ENCODE data around the gene FSTL4. TPM values are rescaled to one million over a fixed set of nuclear protein-coding genes. Genes with fewer than 3 reads are reported as not detected.

The FSTL4 gene
- total RNA-seq, 1 donor from 2014 or later, result 0.07 TPM

DNA sequence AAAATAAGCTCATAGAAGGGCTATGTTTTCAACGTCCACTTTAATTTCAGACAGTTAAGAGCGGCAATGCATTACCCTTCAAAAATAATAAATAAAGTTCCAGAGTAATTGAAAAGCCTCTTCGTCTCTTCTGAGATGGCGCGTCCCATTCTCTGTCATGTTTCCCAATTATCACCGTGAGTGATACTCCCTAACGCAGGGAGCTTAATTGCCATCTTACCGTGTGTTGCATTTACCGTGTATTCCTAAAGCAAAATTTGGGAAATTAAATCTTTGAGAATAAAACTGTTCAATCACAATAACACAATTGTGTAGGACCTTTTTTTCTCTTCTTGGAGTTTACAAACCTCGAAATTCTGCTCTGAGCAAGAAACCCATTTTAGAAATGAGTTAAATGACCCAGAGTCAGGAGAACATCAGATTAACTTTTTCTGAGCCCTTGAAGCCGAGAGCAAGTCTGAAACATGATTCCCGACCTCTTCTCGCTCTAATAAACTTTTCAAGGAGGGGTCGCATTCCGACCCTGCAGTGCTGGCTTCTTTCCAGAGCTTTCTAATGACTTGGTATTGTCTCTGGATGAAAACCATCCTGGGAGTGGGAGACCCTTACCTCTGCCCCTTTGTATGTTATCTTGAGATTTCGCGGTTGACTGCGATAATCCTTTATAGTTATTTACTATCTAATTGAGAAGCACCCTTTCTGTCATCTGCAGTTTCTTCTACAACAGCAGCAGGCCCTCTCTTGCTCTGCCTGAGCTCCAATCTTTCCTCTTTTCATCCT, 251.5 kb downstream of the FSTL4 start:
- H3K4me3 Mint-ChIP-seq (ENCODE audit: unreplicated experiment), result no peak overlapping the region
- H3K4me1 Mint-ChIP-seq (ENCODE audit: low read depth), result no peaks in the 10 kb centered on the region
- H3K36me3 Mint-ChIP-seq (ENCODE audit: low read depth), result no peaks in the 10 kb centered on the region
- peaks cover 34% of the 10 kb centered on the region for H3K27me3 Mint-ChIP-seq (ENCODE audit: low read depth)
- no peak overlapping the region for H3K27ac Mint-ChIP-seq (ENCODE audit: unreplicated experiment)
- H3K9me3 Mint-ChIP-seq (ENCODE audit: low read depth), result no peaks in the 10 kb centered on the region
- DNase-seq (ENCODE audit: low spot score), result no peak
- TF ChIP-seq, protein P1, sequence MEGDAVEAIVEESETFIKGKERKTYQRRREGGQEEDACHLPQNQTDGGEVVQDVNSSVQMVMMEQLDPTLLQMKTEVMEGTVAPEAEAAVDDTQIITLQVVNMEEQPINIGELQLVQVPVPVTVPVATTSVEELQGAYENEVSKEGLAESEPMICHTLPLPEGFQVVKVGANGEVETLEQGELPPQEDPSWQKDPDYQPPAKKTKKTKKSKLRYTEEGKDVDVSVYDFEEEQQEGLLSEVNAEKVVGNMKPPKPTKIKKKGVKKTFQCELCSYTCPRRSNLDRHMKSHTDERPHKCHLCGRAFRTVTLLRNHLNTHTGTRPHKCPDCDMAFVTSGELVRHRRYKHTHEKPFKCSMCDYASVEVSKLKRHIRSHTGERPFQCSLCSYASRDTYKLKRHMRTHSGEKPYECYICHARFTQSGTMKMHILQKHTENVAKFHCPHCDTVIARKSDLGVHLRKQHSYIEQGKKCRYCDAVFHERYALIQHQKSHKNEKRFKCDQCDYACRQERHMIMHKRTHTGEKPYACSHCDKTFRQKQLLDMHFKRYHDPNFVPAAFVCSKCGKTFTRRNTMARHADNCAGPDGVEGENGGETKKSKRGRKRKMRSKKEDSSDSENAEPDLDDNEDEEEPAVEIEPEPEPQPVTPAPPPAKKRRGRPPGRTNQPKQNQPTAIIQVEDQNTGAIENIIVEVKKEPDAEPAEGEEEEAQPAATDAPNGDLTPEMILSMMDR (IDR thresholded peaks at IDR 0.05), result no peak

DNA sequence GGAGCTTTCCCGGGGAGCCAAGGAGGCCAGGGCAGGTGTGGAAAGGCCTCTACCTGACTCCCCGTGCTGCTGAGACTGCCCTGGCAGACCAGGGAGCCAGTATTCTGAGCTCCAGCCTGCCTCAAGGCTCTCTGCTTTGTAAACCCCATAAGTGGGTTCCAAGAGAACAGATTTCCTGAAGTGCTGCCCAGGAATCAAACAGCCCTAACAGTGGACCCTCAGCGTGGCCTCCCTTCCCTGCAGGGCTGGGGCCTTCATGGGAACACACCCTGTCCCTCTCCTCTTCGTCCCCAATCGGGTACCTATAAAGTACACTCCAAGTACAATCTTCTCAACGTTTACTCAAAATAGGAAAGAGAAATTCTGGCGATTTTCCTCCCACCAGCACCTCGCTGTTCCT, 252.5 kb downstream of the FSTL4 start:
- H3K27ac Mint-ChIP-seq (ENCODE audit: unreplicated experiment), result no peak overlapping the region

DNA sequence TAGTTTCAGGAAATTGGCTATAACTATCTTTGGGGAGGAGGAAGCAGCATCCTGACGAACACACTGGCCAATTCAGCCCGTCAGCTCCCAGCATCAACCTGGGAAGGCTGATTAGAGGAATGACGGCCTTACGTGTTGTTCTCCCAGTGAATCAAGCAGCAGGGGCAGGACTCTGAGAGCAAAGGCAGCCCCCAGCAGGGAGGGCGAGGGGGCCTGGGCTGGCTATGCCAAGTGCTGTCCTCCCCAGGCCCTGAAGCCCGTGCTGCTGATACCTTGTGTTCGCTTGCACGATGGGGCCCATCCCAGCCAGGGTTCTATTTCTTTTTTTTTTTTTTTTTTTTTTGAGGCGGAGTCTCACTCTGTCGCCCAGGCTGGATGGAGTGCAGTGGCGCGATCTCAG, 254.1 kb downstream of the FSTL4 start:
- Mint-ChIP-seq H3K9me3 (ENCODE audit: low read depth) (no peaks in the 10 kb centered on the region), H3K27me3 (ENCODE audit: low read depth) (peaks cover 27% of the 10 kb centered on the region), H3K27ac (ENCODE audit: unreplicated experiment) (no peak overlapping the region), H3K4me3 (ENCODE audit: unreplicated experiment) (no peak overlapping the region), H3K36me3 (ENCODE audit: low read depth) (no peaks in the 10 kb centered on the region), H3K4me1 (ENCODE audit: low read depth) (no peaks in the 10 kb centered on the region)
- TF ChIP-seq, protein P1 (IDR thresholded peaks at IDR 0.05), result no peak
- DNase-seq (ENCODE audit: low spot score), result no peak

More for the DNA sequence above, 252.5 kb downstream of the FSTL4 start:
- DNase-seq (ENCODE audit: low spot score), result no peak
- Mint-ChIP-seq H3K9me3 (ENCODE audit: low read depth) (no peaks in the 10 kb centered on the region), H3K4me3 (ENCODE audit: unreplicated experiment) (no peak overlapping the region), H3K27me3 (ENCODE audit: low read depth) (peaks cover 31% of the 10 kb centered on the region), H3K4me1 (ENCODE audit: low read depth) (no peaks in the 10 kb centered on the region), H3K36me3 (ENCODE audit: low read depth) (no peaks in the 10 kb centered on the region)
- TF ChIP-seq, protein P1 (IDR thresholded peaks at IDR 0.05), result no peak

DNA sequence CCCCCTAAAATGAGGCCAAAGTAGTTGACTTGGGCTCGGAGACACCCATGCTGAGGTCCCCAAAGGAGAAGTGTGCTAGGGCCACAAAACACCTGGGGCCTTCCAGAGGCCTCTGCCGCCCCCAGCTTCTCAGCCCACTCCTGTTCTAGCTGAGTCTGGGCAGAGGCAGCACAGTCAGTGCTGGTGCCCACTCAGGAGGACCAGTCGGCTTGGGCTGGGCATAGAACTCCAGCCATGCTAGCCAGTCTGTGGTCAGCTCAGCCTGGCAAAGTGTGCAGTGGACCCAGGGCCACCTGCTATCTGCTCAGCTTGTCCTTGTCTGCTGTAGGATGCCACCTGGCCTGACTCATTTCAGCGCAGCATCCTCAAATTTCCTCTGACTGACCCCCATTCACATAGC, 254.6 kb downstream of the FSTL4 start:
- Mint-ChIP-seq H3K4me3 (ENCODE audit: unreplicated experiment) (no peak overlapping the region), H3K4me1 (ENCODE audit: low read depth) (no peaks in the 10 kb centered on the region), H3K27ac (ENCODE audit: unreplicated experiment) (no peak overlapping the region), H3K27me3 (ENCODE audit: low read depth) (peaks cover 25% of the 10 kb centered on the region), H3K36me3 (ENCODE audit: low read depth) (no peaks in the 10 kb centered on the region), H3K9me3 (ENCODE audit: low read depth) (no peaks in the 10 kb centered on the region)
- TF ChIP-seq, protein P1 (IDR thresholded peaks at IDR 0.05), result no peak
- DNase-seq (ENCODE audit: low spot score), result no peak

DNA sequence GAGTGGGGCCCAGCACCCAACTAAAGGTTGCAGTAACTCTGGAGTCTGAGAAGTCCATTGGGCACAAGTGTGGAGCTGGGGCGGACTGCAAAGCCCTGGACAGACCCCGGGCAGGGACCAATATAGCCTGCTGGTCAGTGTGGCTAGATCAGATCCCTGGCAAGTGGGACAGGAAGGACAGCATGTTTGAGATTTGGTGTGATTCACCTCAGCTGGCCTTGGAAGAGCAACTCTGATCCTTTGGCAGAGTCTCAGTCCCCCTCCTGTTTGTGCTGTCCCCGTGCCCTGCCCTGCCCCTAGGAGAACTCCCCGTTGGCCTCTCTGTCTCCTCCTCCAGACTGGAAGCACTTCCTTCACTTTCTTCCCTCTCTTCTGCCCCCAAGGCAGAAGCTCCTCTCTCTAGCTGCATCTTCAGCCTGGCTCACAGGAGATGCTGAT, 255.3 kb downstream of the FSTL4 start:
- Mint-ChIP-seq H3K27me3 (ENCODE audit: low read depth) (peaks cover 22% of the 10 kb centered on the region), H3K27ac (ENCODE audit: unreplicated experiment) (no peak overlapping the region), H3K9me3 (ENCODE audit: low read depth) (no peaks in the 10 kb centered on the region), H3K4me1 (ENCODE audit: low read depth) (no peaks in the 10 kb centered on the region), H3K4me3 (ENCODE audit: unreplicated experiment) (no peak overlapping the region), H3K36me3 (ENCODE audit: low read depth) (no peaks in the 10 kb centered on the region)
- TF ChIP-seq, protein P1 (IDR thresholded peaks at IDR 0.05), result no peak
- DNase-seq (ENCODE audit: low spot score), result no peak
